ENCODE measurements around the gene PTGER2.

PTGER2 gene

GRCh38 chr14:52312931-52313355, 1.2 kb upstream of the PTGER2 start:
- TF ChIP-seq JUND (IDR thresholded peaks at IDR 0.05; ENCODE audit: low read depth): no peak
- in situ Hi-C loops (cut with HindIII; ENCODE audit: low pct_unique_long_range_greater_than_20kb, low sequenced_read_pairs): no loop called here
- DNase-seq (ENCODE audit: low read depth in 1 of 2, low spot score in 1 of 2): no peak

- TF ChIP-seq JUND (IDR thresholded peaks at IDR 0.05; ENCODE audit: low read depth): no peak
- DNase-seq (ENCODE audit: low read depth in 1 of 2, low spot score in 1 of 2): no peak
- in situ Hi-C loops (cut with HindIII; ENCODE audit: low pct_unique_long_range_greater_than_20kb, low sequenced_read_pairs): no loop called here
Measured at GRCh38 chr14:52313462-52313861, 650 bp upstream of the PTGER2 start.

GRCh38 chr14:52314595-52315354, 663 bp downstream of the PTGER2 start:
- peak; percentile 24 to 37 for DNase-seq (ENCODE audit: low read depth in 1 of 2, low spot score in 1 of 2)
- in situ Hi-C loops (cut with HindIII; ENCODE audit: low pct_unique_long_range_greater_than_20kb, low sequenced_read_pairs): no loop called here
- TF ChIP-seq JUND (IDR thresholded peaks at IDR 0.05; ENCODE audit: low read depth): no peak

GRCh38 chr14:52315355-52315718, 1.2 kb downstream of the PTGER2 start:
- no peak for TF ChIP-seq JUND (IDR thresholded peaks at IDR 0.05; ENCODE audit: low read depth)
- DNase-seq (ENCODE audit: low read depth in 1 of 2, low spot score in 1 of 2): no peak
- in situ Hi-C loops (cut with HindIII; ENCODE audit: low pct_unique_long_range_greater_than_20kb, low sequenced_read_pairs): no loop called here

- no peak for TF ChIP-seq JUND (IDR thresholded peaks at IDR 0.05; ENCODE audit: low read depth)
- no peak for DNase-seq (ENCODE audit: low read depth in 1 of 2, low spot score in 1 of 2)
- in situ Hi-C loops (cut with HindIII; ENCODE audit: low pct_unique_long_range_greater_than_20kb, low sequenced_read_pairs): no loop called here
Measured at GRCh38 chr14:52318062-52318461, 4.0 kb downstream of the PTGER2 start.

GRCh38 chr14:52318826-52319645, 4.9 kb downstream of the PTGER2 start:
- DNase-seq (ENCODE audit: low read depth in 1 of 2, low spot score in 1 of 2): no peak
- no peak for TF ChIP-seq JUND (IDR thresholded peaks at IDR 0.05; ENCODE audit: low read depth)
- in situ Hi-C loops (cut with HindIII; ENCODE audit: low pct_unique_long_range_greater_than_20kb, low sequenced_read_pairs): no loop called here

GRCh38 chr14:52319919-52320318, 5.8 kb downstream of the PTGER2 start:
- DNase-seq (ENCODE audit: low read depth in 1 of 2, low spot score in 1 of 2): no peak
- no peak for TF ChIP-seq JUND (IDR thresholded peaks at IDR 0.05; ENCODE audit: low read depth)
- in situ Hi-C loops (cut with HindIII; ENCODE audit: low pct_unique_long_range_greater_than_20kb, low sequenced_read_pairs): no loop called here

- no peak for TF ChIP-seq JUND (IDR thresholded peaks at IDR 0.05; ENCODE audit: low read depth)
- no peak for DNase-seq (ENCODE audit: low read depth in 1 of 2, low spot score in 1 of 2)
- in situ Hi-C loops (cut with HindIII; ENCODE audit: low pct_unique_long_range_greater_than_20kb, low sequenced_read_pairs): no loop called here
Measured at GRCh38 chr14:52325126-52325525, 11.0 kb downstream of the PTGER2 start.

GRCh38 chr14:52325630-52326029, 11.5 kb downstream of the PTGER2 start:
- TF ChIP-seq JUND (IDR thresholded peaks at IDR 0.05; ENCODE audit: low read depth): no peak
- in situ Hi-C loops (cut with HindIII; ENCODE audit: low pct_unique_long_range_greater_than_20kb, low sequenced_read_pairs): no loop called here
- no peak for DNase-seq (ENCODE audit: low read depth in 1 of 2, low spot score in 1 of 2)

- in situ Hi-C loops (cut with HindIII; ENCODE audit: low pct_unique_long_range_greater_than_20kb, low sequenced_read_pairs): no loop called here
- DNase-seq (ENCODE audit: low read depth in 1 of 2, low spot score in 1 of 2): no peak
- TF ChIP-seq JUND (IDR thresholded peaks at IDR 0.05; ENCODE audit: low read depth): no peak
Measured at GRCh38 chr14:52327374-52328226, 13.5 kb downstream of the PTGER2 start.

GRCh38 chr14:52328276-52328675, 14.2 kb downstream of the PTGER2 start:
- no peak for DNase-seq (ENCODE audit: low read depth in 1 of 2, low spot score in 1 of 2)
- TF ChIP-seq JUND (IDR thresholded peaks at IDR 0.05; ENCODE audit: low read depth): no peak
- in situ Hi-C loops (cut with HindIII; ENCODE audit: low pct_unique_long_range_greater_than_20kb, low sequenced_read_pairs): no loop called here

- no peak for TF ChIP-seq JUND (IDR thresholded peaks at IDR 0.05; ENCODE audit: low read depth)
- in situ Hi-C loops (cut with HindIII; ENCODE audit: low pct_unique_long_range_greater_than_20kb, low sequenced_read_pairs): no loop called here
- no peak for DNase-seq (ENCODE audit: low read depth in 1 of 2, low spot score in 1 of 2)
Measured at GRCh38 chr14:52329678-52330369, 15.7 kb downstream of the PTGER2 start.

All from T47D (cell line).